SK-N-SH (cell line): ENCODE measurements around the gene ST7.

ENCODE experiments used
- CTCF ChIP-seq: fragments of 200-600 bp; sonication (generic); IDR thresholded peaks from 2 replicates; pipeline ENCODE4 v1.6.1; 2017; ENCODE audit warnings: antibody characterized with exemption, mild to moderate bottlenecking, moderate library complexity
- EP300 ChIP-seq, 2 experiments: IDR thresholded peaks; 2 replicates each; pipeline versions ENCODE4 v1.4.0 to v1.6.1; 2012; ENCODE audit warnings: borderline replicate concordance in 1 of 2, low read depth in 1 of 2, low read length in 1 of 2
- EZH2phosphoT487 ChIP-seq: fragments of 200-600 bp; sonication (generic); IDR thresholded peaks from 2 replicates; pipeline ENCODE4 v1.6.1; 2017; ENCODE audit warnings: low read depth, mixed run types, mild to moderate bottlenecking, antibody characterized with exemption, moderate library complexity, borderline replicate concordance
- FOSL2 ChIP-seq: IDR thresholded peaks from 2 replicates; pipeline ENCODE4 v1.4.0; 2012; ENCODE audit warnings: low read depth, mild to moderate bottlenecking, moderate library complexity, borderline replicate concordance
- GATA2 ChIP-seq: sonication (generic); formaldehyde crosslinking; IDR thresholded peaks from 2 replicates; pipeline ENCODE4 v1.5.0; 2020; ENCODE audit warnings: mild to moderate bottlenecking, missing genetic modification reagents
- JUND ChIP-seq: IDR thresholded peaks from 2 replicates; pipeline ENCODE4 v1.4.0; 2012
- PBX3 ChIP-seq: IDR thresholded peaks from 2 replicates; pipeline ENCODE4; 2012
- POLR2AphosphoS5 ChIP-seq: IDR thresholded peaks from 2 replicates; pipeline ENCODE4 v1.6.1; 2012; ENCODE audit warnings: low read depth, low read length
- RFX5 ChIP-seq: IDR thresholded peaks from 2 replicates; pipeline ENCODE4 v1.6.1; 2012; ENCODE audit warnings: mild to moderate bottlenecking, improper control_type of control experiment, low read length
- SIN3A ChIP-seq: IDR thresholded peaks from 2 replicates; pipeline ENCODE4 v1.6.1; 2012; ENCODE audit warnings: low read depth, mild to moderate bottlenecking, low read length, moderate library complexity, borderline replicate concordance
- TEAD4 ChIP-seq: IDR thresholded peaks from 2 replicates; pipeline ENCODE4 v1.4.0; 2012; ENCODE audit warnings: mild to moderate bottlenecking, borderline replicate concordance; ENCODE audit not compliant: insufficient read depth

DNA sequence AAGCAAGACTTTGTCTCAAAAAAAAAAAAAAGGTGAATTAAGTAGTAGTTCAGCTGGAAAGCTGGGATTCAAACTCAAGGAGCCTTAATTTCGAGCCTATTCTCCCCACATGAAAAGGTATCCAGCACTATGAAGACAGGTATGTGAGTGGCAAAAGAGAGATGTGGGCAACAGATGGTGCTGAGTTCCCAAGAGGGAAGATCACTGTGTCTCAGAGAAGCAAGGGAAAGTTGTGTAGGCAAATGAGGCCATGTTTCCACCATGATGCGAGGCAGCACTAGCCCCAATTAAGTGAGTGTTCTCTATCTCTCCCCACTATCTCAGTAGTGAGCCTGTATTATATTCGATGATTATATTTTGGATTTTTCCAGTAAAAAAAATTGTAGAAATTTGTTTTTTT, 19.8 kb upstream of the ST7 start:
- TF ChIP-seq CTCF (no peak), EZH2phosphoT487 (no peak), EP300 (IDR thresholded peaks at IDR 0.05; ENCODE audit: borderline replicate concordance in 1 of 2, low read depth in 1 of 2, low read length in 1 of 2) (no peak), POLR2AphosphoS5 (no peak), JUND (no peak), GATA2 (CRISPR knock-in tag) (no peak), PBX3 (no peak), TEAD4 (no peak), SIN3A (no peak), RFX5 (no peak), FOSL2 (no peak)
